GM12878 (cell line): Measurements from ENCODE around the gene IQGAP2. TPM values are rescaled to one million over a fixed set of nuclear protein-coding genes. Genes with fewer than 3 reads are reported as not detected.

Source experiments
- ATAC-seq: fragments of 200-7000 bp; cut with Tn5 transposase; 3 replicates; pipeline ENCODE4 v1.9.1; 2020; ENCODE audit warnings: mild to moderate bottlenecking, moderate library complexity
- BruUV-seq: library from RNA; stranded (reverse); fragments of 400-500 nt; replicated peaks from 2 replicates; lab custom pipeline; 2021; lab: Mats Ljungman, UMichigan
- CTCF ChIA-PET: fragments of 300-600 bp; sonication (Branson Sonifier 250); formaldehyde crosslinking; extraction: SDS; loops from one replicate; lab custom pipeline; 2021; ENCODE audit warnings: inconsistent platforms; lab: Yijun Ruan, JAX
- POLR2A ChIA-PET: fragments of 350-600 bp; formaldehyde crosslinking; extraction: SDS; loops from one replicate; lab custom pipeline; 2021; ENCODE audit warnings: inconsistent platforms; lab: Charles Lee
- RAD21 ChIA-PET: fragments of 300-600 bp; sonication (Branson Sonifier 250); formaldehyde crosslinking; loops from one replicate; lab custom pipeline; 2023; ENCODE audit warnings: antibody characterized with exemption; ENCODE audit not compliant: unreplicated experiment; lab: Charles Lee
- SMC1A ChIA-PET: fragments of 300-600 bp; sonication (Branson Sonifier 250); formaldehyde crosslinking; loops from one replicate; lab custom pipeline; 2023; ENCODE audit not compliant: unreplicated experiment, uncharacterized antibody; lab: Charles Lee
- DNase-seq: peaks from one replicate; pipeline ENCODE4 v3.0.0-alpha.2; 2011; ENCODE audit warnings: low read depth, low spot score
- FAIRE-seq: peaks from 3 replicates; lab custom pipeline; 2011; peaks lifted over from hg19 to GRCh38; lab: Jason Lieb, UNC
- H2AFZ ChIP-seq: 2 replicates; pipeline ENCODE4 v1.6.0; 2011; ENCODE audit warnings: low read depth, low read length, control low read depth; ENCODE audit not compliant: control insufficient read depth
- H3K27ac ChIP-seq: 2 replicates; pipeline ENCODE4 v1.5.1; 2011; ENCODE audit warnings: control low read depth; ENCODE audit not compliant: control insufficient read depth, insufficient read depth
- H3K27me3 ChIP-seq, 2 experiments: replicated peaks in 1 of 2; 2 replicates each; pipeline versions ENCODE4 v1.6.0 to v1.6.1; 2011; ENCODE audit warnings: low read length in 1 of 2; ENCODE audit not compliant: control insufficient read depth in 2 of 2, insufficient read depth in 2 of 2
- H3K36me3 ChIP-seq, 2 experiments: 2 replicates each; pipeline ENCODE4 v1.5.1; 2011; ENCODE audit warnings: low read length in 1 of 2; ENCODE audit not compliant: control insufficient read depth in 2 of 2, insufficient read depth in 2 of 2
- H3K4me1 ChIP-seq: 2 replicates; pipeline ENCODE4 v1.6.1; 2011; ENCODE audit warnings: mild to moderate bottlenecking, low read length, moderate library complexity, mixed read lengths; ENCODE audit not compliant: control insufficient read depth, insufficient read depth
- H3K4me2 ChIP-seq: 2 replicates; pipeline ENCODE4 v1.6.0; 2011; ENCODE audit warnings: control low read depth; ENCODE audit not compliant: control insufficient read depth, insufficient read depth
- H3K4me3 ChIP-seq: fragments of 200-600 bp; sonication (generic); 2 replicates; pipeline ENCODE4 v1.5.1; 2016
- H3K79me2 ChIP-seq: 2 replicates; pipeline ENCODE4 v1.6.0; 2011; ENCODE audit warnings: low read length; ENCODE audit not compliant: control insufficient read depth, insufficient read depth
- H3K9ac ChIP-seq: 2 replicates; pipeline ENCODE4 v1.8.0; 2011; ENCODE audit warnings: low read length, control low read depth, mixed read lengths; ENCODE audit not compliant: control insufficient read depth, insufficient read depth
- H3K9me3 ChIP-seq: replicated peaks from 3 replicates; pipeline ENCODE4 v1.5.1; 2011; ENCODE audit warnings: mild to moderate bottlenecking, low read length; ENCODE audit not compliant: control insufficient read depth, insufficient read depth
- H4K20me1 ChIP-seq: 2 replicates; pipeline ENCODE4 v1.6.0; 2011; ENCODE audit not compliant: control insufficient read depth, insufficient read depth
- ATF7 ChIP-seq: fragments of 450-650 bp; IDR thresholded peaks from 2 replicates; pipeline ENCODE4 v1.6.1; 2016; ENCODE audit warnings: low read depth, mild to moderate bottlenecking
- BHLHE40 ChIP-seq, 2 experiments: fragments of 450-650 bp in 1 of 2; IDR thresholded peaks; 2 replicates each; pipeline ENCODE4 v1.6.1; 2011 to 2017; ENCODE audit warnings: low read depth in 2 of 2, borderline replicate concordance in 1 of 2, improper control_type of control experiment in 1 of 2, low read length in 1 of 2, mild to moderate bottlenecking in 1 of 2
- CREB1 ChIP-seq: IDR thresholded peaks from 2 replicates; pipeline ENCODE4 v1.6.1; 2012; ENCODE audit warnings: low read depth, mild to moderate bottlenecking, inconsistent platforms
- FOXK2 ChIP-seq: fragments of 450-650 bp; IDR thresholded peaks from 2 replicates; pipeline ENCODE4 v1.6.1; 2017; ENCODE audit warnings: mild to moderate bottlenecking, moderate library complexity
- NFIC ChIP-seq: IDR thresholded peaks from 2 replicates; pipeline ENCODE4 v1.6.1; 2012; ENCODE audit warnings: low read depth, mild to moderate bottlenecking, inconsistent platforms, low read length, moderate library complexity
- TBL1XR1 ChIP-seq: IDR thresholded peaks from 2 replicates; pipeline ENCODE4 v1.6.1; 2012; ENCODE audit warnings: low read depth, low read length, improper control_type of control experiment
- WGBS: methylation state at CpG from one replicate; pipeline ENCODE4 v1.1.6; 2016; ENCODE audit warnings: low lambda C conversion rate; ENCODE audit not compliant: insufficient replicate concordance, insufficient coverage; ENCODE audit errors: missing lambda C conversion rate; 5-methylcytosine and 5-hydroxymethylcytosine counted together
- in situ Hi-C: fragments of 300-500 bp; cut with MboI; formaldehyde crosslinking; loops from 9 replicates; pipeline ENCODE4 v1.14.3; 2018; ENCODE audit warnings: mixed read lengths
- intact Hi-C: fragments of 100-400 bp; cut with micrococcal nuclease; formaldehyde crosslinking; loops from one replicate; pipeline ENCODE4 v1.14.2; 2022; ENCODE audit not compliant: unreplicated experiment
- polyA plus RNA-seq, 11 experiments: library from polyadenylated mRNA; depleted of rRNA in 4 of 11; unstranded in 6 of 11; stranded (reverse) in 5 of 11; fragments of >200 nt; fragmentation: Nextera tagmentation in 4 of 11; fragmentation: Illumina TruSeq in 1 of 11; extraction: Ambion mirVana in 4 of 11; extraction: Trizol in 1 of 11; gene quantifications; 1 replicate in 1 of 11; 2 replicates in 10 of 11; pipeline versions ENCODE4 v1.2.1 to v1.2.3, GENCODE V29; 2011 to 2016; ENCODE audit warnings: inconsistent platforms in 2 of 11, missing spikeins in 2 of 11, low read depth in 1 of 11
- total RNA-seq, 4 experiments: library from RNA; depleted of rRNA in 3 of 4; stranded (reverse); fragments of >200 nt in 3 of 4; fragmentation: Illumina TruSeq in 1 of 4; extraction: Trizol in 1 of 4; gene quantifications; 2 replicates each; pipeline versions ENCODE4 v1.2.1 to v1.2.3, GENCODE V29; 2013 to 2021
- TF ChIP-seq, protein P1 (sequence below): fragments of 450-650 bp; IDR thresholded peaks from 2 replicates; pipeline ENCODE4 v1.6.1; 2017; ENCODE audit warnings: mild to moderate bottlenecking, moderate library complexity
- TF ChIP-seq, protein P2 (sequence below): fragments of 450-650 bp; formaldehyde crosslinking; IDR thresholded peaks from 2 replicates; pipeline ENCODE4 v1.4.0; 2020; ENCODE audit warnings: mild to moderate bottlenecking, moderate library complexity
- TF ChIP-seq, protein P3 (sequence below): IDR thresholded peaks from 2 replicates; pipeline ENCODE4 v1.6.1; 2012; ENCODE audit warnings: low read length, inconsistent platforms
- TF ChIP-seq, protein P4 (sequence below): fragments of 450-650 bp; IDR thresholded peaks from 2 replicates; pipeline ENCODE4 v1.6.1; 2014; ENCODE audit warnings: mild to moderate bottlenecking

The IQGAP2 gene
- total and polyA plus RNA-seq, 10 of the 15 experiments (the other 5 are each of a cell fraction or from before 2014, with no cell fraction given): 14.5 to 41.4 (median 21.8) TPM

DNA sequence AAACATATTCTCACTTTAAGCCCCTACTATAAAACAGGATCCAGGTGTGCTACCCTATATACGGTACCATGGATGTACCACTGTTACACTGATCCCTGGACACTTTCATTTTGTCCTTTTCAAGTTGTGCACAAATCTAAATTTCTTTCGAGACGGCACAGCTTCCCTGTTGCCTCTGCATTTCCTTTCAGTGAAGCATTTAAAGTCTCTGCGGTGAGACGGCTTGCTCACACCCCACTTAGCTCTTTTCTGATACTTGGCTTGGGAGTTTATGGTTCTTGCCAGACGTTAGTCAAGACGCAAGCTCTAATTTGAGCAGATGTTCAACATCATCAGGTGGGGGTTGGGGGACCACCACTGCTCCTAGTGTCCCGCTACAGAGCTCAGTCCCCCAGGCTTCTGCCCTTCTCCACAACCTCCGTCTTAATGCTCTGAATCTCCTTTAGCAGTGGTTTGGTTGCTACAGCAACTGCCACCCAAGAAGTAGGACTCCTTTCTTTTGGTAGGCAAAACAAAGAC lies 204.3 kb downstream of the IQGAP2 start (continued):
- TF ChIP-seq, protein P1, sequence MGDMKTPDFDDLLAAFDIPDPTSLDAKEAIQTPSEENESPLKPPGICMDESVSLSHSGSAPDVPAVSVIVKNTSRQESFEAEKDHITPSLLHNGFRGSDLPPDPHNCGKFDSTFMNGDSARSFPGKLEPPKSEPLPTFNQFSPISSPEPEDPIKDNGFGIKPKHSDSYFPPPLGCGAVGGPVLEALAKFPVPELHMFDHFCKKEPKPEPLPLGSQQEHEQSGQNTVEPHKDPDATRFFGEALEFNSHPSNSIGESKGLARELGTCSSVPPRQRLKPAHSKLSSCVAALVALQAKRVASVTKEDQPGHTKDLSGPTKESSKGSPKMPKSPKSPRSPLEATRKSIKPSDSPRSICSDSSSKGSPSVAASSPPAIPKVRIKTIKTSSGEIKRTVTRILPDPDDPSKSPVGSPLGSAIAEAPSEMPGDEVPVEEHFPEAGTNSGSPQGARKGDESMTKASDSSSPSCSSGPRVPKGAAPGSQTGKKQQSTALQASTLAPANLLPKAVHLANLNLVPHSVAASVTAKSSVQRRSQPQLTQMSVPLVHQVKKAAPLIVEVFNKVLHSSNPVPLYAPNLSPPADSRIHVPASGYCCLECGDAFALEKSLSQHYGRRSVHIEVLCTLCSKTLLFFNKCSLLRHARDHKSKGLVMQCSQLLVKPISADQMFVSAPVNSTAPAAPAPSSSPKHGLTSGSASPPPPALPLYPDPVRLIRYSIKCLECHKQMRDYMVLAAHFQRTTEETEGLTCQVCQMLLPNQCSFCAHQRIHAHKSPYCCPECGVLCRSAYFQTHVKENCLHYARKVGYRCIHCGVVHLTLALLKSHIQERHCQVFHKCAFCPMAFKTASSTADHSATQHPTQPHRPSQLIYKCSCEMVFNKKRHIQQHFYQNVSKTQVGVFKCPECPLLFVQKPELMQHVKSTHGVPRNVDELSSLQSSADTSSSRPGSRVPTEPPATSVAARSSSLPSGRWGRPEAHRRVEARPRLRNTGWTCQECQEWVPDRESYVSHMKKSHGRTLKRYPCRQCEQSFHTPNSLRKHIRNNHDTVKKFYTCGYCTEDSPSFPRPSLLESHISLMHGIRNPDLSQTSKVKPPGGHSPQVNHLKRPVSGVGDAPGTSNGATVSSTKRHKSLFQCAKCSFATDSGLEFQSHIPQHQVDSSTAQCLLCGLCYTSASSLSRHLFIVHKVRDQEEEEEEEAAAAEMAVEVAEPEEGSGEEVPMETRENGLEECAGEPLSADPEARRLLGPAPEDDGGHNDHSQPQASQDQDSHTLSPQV: no peak

DNA sequence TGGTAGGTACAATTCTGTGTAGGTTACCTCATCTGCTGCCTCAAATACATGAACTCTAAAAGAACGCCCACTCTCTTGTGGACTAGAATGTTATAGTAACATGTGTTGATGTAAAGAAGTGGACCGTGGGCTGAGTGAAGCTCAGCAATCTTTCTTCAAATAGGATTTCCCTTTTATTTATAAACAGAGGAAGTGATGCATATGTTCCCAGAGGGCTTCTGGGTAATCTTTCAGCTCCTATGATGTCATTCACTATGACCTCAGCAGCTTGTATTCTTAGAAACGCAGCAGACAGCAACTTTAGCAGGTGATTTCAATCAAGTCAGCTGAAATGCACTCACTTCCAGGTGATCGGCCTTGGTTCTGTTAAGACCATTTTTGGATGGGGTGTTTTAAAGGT lies 205.7 kb downstream of the IQGAP2 start:
- ChIA-PET RAD21 (interaction anchor here (0.6 to 12.9 kb wide), 8 partner anchors 26 to 1626 kb away, joined by 3 to 166 read pairs (median 3); no protein-coding TSS in a partner anchor), CTCF (interaction anchor here (0.9 to 4.9 kb wide), 5 partner anchors 8 to 167 kb away, joined by 3 to 35 read pairs (median 6); no protein-coding TSS in a partner anchor), SMC1A (interaction anchor here (1.0 to 4.7 kb wide), 13 partner anchors 9 to 166 kb away, joined by 3 to 44 read pairs (median 4); no protein-coding TSS in a partner anchor), POLR2A (interaction anchor here (0.5 to 1.0 kb wide), 4 partner anchors 14 to 165 kb away, joined by 3 to 4 read pairs (median 4); no protein-coding TSS in a partner anchor)
- intact Hi-C loops (no loop called here), in situ Hi-C loops (no loop called here)
- 13% methylated on average over 4 of the region's 4 CpGs for WGBS
- Histone ChIP-seq H3K36me3 (peaks cover 0 to 3% of the 10 kb centered on the region in 2 experiments; a peak in 1 of 4 replicates), H3K4me3 (no peak overlapping the region), H3K9ac (no peak overlapping the region), H3K79me2 (no peaks in the 10 kb centered on the region), H3K4me1 (no peaks in the 10 kb centered on the region), H4K20me1 (no peaks in the 10 kb centered on the region), H3K4me2 (no peak overlapping the region), H3K27me3 (no peaks in the 10 kb centered on the region), H3K27ac (no peak overlapping the region), H3K9me3 (no peaks in the 10 kb centered on the region), H2AFZ (no peak overlapping the region)
- FAIRE-seq: peak; percentile 52
- no peak for DNase-seq
- peak; percentile 59 for ATAC-seq
- BruUV-seq: no TSS peak
- peak; percentile 86 for TF ChIP-seq CREB1
- TF ChIP-seq BHLHE40 (IDR thresholded peaks at IDR 0.05; ENCODE audit: borderline replicate concordance in 1 of 2, low read depth in 2 of 2, low read length in 1 of 2): peak in 1 of 2 experiments; percentile 22; a peak in 1 of 4 replicates
- TF ChIP-seq, protein P2, sequence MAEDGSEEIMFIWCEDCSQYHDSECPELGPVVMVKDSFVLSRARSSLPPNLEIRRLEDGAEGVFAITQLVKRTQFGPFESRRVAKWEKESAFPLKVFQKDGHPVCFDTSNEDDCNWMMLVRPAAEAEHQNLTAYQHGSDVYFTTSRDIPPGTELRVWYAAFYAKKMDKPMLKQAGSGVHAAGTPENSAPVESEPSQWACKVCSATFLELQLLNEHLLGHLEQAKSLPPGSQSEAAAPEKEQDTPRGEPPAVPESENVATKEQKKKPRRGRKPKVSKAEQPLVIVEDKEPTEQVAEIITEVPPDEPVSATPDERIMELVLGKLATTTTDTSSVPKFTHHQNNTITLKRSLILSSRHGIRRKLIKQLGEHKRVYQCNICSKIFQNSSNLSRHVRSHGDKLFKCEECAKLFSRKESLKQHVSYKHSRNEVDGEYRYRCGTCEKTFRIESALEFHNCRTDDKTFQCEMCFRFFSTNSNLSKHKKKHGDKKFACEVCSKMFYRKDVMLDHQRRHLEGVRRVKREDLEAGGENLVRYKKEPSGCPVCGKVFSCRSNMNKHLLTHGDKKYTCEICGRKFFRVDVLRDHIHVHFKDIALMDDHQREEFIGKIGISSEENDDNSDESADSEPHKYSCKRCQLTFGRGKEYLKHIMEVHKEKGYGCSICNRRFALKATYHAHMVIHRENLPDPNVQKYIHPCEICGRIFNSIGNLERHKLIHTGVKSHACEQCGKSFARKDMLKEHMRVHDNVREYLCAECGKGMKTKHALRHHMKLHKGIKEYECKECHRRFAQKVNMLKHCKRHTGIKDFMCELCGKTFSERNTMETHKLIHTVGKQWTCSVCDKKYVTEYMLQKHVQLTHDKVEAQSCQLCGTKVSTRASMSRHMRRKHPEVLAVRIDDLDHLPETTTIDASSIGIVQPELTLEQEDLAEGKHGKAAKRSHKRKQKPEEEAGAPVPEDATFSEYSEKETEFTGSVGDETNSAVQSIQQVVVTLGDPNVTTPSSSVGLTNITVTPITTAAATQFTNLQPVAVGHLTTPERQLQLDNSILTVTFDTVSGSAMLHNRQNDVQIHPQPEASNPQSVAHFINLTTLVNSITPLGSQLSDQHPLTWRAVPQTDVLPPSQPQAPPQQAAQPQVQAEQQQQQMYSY: no peak
- 0 out of 2 replicates have a peak, but pooled peaks have one; percentile 9 for TF ChIP-seq TBL1XR1
- no peak for TF ChIP-seq FOXK2
- peak; percentile 69 for TF ChIP-seq NFIC
- peak; percentile 96 for TF ChIP-seq ATF7
- TF ChIP-seq, protein P3, sequence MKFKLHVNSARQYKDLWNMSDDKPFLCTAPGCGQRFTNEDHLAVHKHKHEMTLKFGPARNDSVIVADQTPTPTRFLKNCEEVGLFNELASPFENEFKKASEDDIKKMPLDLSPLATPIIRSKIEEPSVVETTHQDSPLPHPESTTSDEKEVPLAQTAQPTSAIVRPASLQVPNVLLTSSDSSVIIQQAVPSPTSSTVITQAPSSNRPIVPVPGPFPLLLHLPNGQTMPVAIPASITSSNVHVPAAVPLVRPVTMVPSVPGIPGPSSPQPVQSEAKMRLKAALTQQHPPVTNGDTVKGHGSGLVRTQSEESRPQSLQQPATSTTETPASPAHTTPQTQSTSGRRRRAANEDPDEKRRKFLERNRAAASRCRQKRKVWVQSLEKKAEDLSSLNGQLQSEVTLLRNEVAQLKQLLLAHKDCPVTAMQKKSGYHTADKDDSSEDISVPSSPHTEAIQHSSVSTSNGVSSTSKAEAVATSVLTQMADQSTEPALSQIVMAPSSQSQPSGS: peak; percentile 94
- TF ChIP-seq, protein P4, sequence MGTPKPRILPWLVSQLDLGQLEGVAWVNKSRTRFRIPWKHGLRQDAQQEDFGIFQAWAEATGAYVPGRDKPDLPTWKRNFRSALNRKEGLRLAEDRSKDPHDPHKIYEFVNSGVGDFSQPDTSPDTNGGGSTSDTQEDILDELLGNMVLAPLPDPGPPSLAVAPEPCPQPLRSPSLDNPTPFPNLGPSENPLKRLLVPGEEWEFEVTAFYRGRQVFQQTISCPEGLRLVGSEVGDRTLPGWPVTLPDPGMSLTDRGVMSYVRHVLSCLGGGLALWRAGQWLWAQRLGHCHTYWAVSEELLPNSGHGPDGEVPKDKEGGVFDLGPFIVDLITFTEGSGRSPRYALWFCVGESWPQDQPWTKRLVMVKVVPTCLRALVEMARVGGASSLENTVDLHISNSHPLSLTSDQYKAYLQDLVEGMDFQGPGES: no peak
